Mesenchymal stem cell (in vitro differentiated cells and primary cell): ENCODE results near the gene PROSER2.

Experiments used
- DNase-seq: peaks from one replicate; pipeline ENCODE4 v3.0.0-alpha.2; 2013
- H2AFZ ChIP-seq: one replicate; pipeline ENCODE4 v1.6.1; 2013; ENCODE audit warnings: low read depth, mild to moderate bottlenecking, control low read depth, inconsistent platforms, low read length, moderate library complexity
- H2AK5ac ChIP-seq: 2 replicates; pipeline ENCODE4 v1.6.1; 2013; ENCODE audit warnings: low read length, moderate library complexity, mild to moderate bottlenecking, inconsistent platforms; ENCODE audit not compliant: severe bottlenecking
- H2BK120ac ChIP-seq: one replicate; pipeline ENCODE4 v1.6.1; 2013; ENCODE audit warnings: low read depth, mild to moderate bottlenecking, inconsistent platforms, low read length, moderate library complexity
- H2BK12ac ChIP-seq, 2 experiments: one replicate each; pipeline ENCODE4 v1.6.1; 2013; ENCODE audit warnings: inconsistent platforms in 2 of 2, low read length in 2 of 2, mild to moderate bottlenecking in 2 of 2, moderate library complexity in 2 of 2, control low read depth in 1 of 2
- H2BK15ac ChIP-seq: one replicate; pipeline ENCODE4 v1.6.1; 2013; ENCODE audit warnings: mild to moderate bottlenecking, low read depth, inconsistent platforms; ENCODE audit not compliant: poor library complexity, severe bottlenecking
- H2BK5ac ChIP-seq: 2 replicates; pipeline ENCODE4 v1.6.1; 2013; ENCODE audit warnings: low read depth, mild to moderate bottlenecking, low read length, control low read depth, inconsistent platforms; ENCODE audit not compliant: poor library complexity, severe bottlenecking
- H3K14ac ChIP-seq, 2 experiments: one replicate each; pipeline ENCODE4 v1.6.1; 2013; ENCODE audit warnings: inconsistent platforms in 2 of 2, low read length in 2 of 2, control low read depth in 1 of 2, mild to moderate bottlenecking in 1 of 2, moderate library complexity in 1 of 2
- H3K18ac ChIP-seq, 2 experiments: one replicate each; pipeline ENCODE4 v1.6.1; 2013; ENCODE audit warnings: inconsistent platforms in 2 of 2, low read length in 2 of 2, control low read depth in 1 of 2, low read depth in 1 of 2, mild to moderate bottlenecking in 1 of 2
- H3K23ac ChIP-seq, 2 experiments: one replicate each; pipeline ENCODE4 v1.6.1; 2013; ENCODE audit warnings: inconsistent platforms in 2 of 2, low read length in 2 of 2, mild to moderate bottlenecking in 2 of 2, moderate library complexity in 2 of 2, control low read depth in 1 of 2
- H3K27ac ChIP-seq: 2 replicates; pipeline ENCODE4 v1.5.1; 2013; ENCODE audit warnings: mild to moderate bottlenecking, moderate library complexity, low read length, control low read depth, inconsistent platforms; ENCODE audit not compliant: poor library complexity, severe bottlenecking
- H3K27me3 ChIP-seq, 2 experiments: 2 replicates each; pipeline versions ENCODE4 v1.6.1 to v1.7.0; 2013; ENCODE audit warnings: low read length in 2 of 2, mild to moderate bottlenecking in 2 of 2, moderate library complexity in 2 of 2, control low read depth in 1 of 2, inconsistent platforms in 1 of 2; ENCODE audit not compliant: control insufficient read depth in 1 of 2, insufficient read depth in 1 of 2
- H3K36me3 ChIP-seq, 2 experiments: 2 replicates each; pipeline versions ENCODE4 v1.6.1 to v1.7.0; 2013; ENCODE audit warnings: low read length in 2 of 2, control low read depth in 1 of 2, inconsistent platforms in 1 of 2, low read depth in 1 of 2, mild to moderate bottlenecking in 1 of 2; ENCODE audit not compliant: insufficient read depth in 2 of 2, control insufficient read depth in 1 of 2
- H3K4ac ChIP-seq, 2 experiments: one replicate each; pipeline ENCODE4 v1.6.1; 2013; ENCODE audit warnings: inconsistent platforms in 2 of 2, low read length in 2 of 2, mild to moderate bottlenecking in 2 of 2, moderate library complexity in 2 of 2, control low read depth in 1 of 2, low read depth in 1 of 2
- H3K4me1 ChIP-seq: 2 replicates; pipeline ENCODE4 v1.6.1; 2013; ENCODE audit warnings: low read depth, low read length, control low read depth; ENCODE audit not compliant: control insufficient read depth, insufficient read depth
- H3K4me2 ChIP-seq: 2 replicates; pipeline ENCODE4 v1.6.1; 2013; ENCODE audit warnings: low read length, mild to moderate bottlenecking, inconsistent platforms; ENCODE audit not compliant: poor library complexity, severe bottlenecking
- H3K4me3 ChIP-seq, 2 experiments: 2 replicates each; pipeline versions ENCODE4 v1.5.1 to v1.7.0; 2013; ENCODE audit warnings: low read length in 2 of 2, mild to moderate bottlenecking in 2 of 2, control low read depth in 1 of 2, low read depth in 1 of 2; ENCODE audit not compliant: insufficient read depth in 1 of 2
- H3K79me1 ChIP-seq: replicated peaks from 2 replicates; pipeline ENCODE4 v1.6.1; 2013; ENCODE audit warnings: mild to moderate bottlenecking, control low read depth, low read length, inconsistent platforms; ENCODE audit not compliant: poor library complexity, severe bottlenecking
- H3K9ac ChIP-seq: 2 replicates; pipeline ENCODE4 v1.7.0; 2013; ENCODE audit warnings: mild to moderate bottlenecking, low read length, moderate library complexity
- H3K9me3 ChIP-seq: 2 replicates; pipeline ENCODE4 v1.7.0; 2013; ENCODE audit warnings: mild to moderate bottlenecking, low read length; ENCODE audit not compliant: control insufficient read depth
- H4K8ac ChIP-seq: one replicate; pipeline ENCODE4 v1.6.1; 2013; ENCODE audit warnings: inconsistent platforms, mild to moderate bottlenecking, low read length, moderate library complexity
- H4K91ac ChIP-seq: one replicate; pipeline ENCODE4 v1.6.1; 2013; ENCODE audit warnings: mild to moderate bottlenecking, low read length, inconsistent platforms
- WGBS: methylation state at CpG from one replicate; pipeline ENCODE4 v1.1.7; 2013; ENCODE audit warnings: mixed read lengths; 5-methylcytosine and 5-hydroxymethylcytosine counted together

The PROSER2 gene

GRCh38 chr10:11781114-11781513 is 42.0 kb upstream of the PROSER2 start:
- Histone ChIP-seq H3K4me1 (no peaks in the 10 kb centered on the region), H4K91ac (no peak overlapping the region), H3K18ac (no peak overlapping the region), H3K14ac (no peak overlapping the region), H3K36me3 (no peaks in the 10 kb centered on the region), H2BK15ac (no peak overlapping the region), H2BK5ac (no peak overlapping the region), H2BK12ac (no peak overlapping the region), H3K27ac (no peak overlapping the region), H3K9me3 (no peaks in the 10 kb centered on the region), H2BK120ac (no peak overlapping the region), H2AK5ac (no peak overlapping the region), H2AFZ (no peak overlapping the region), H3K4me2 (no peak overlapping the region), H4K8ac (no peak overlapping the region), H3K27me3 (peaks cover 0 to 17% of the 10 kb centered on the region in 2 experiments), H3K79me1 (no peaks in the 10 kb centered on the region), H3K23ac (no peak overlapping the region), H3K4me3 (no peak overlapping the region), H3K4ac (no peak overlapping the region), H3K9ac (no peak overlapping the region)
- DNase-seq: no peak
- WGBS: 96% methylated on average over 5 of the region's 6 CpGs

- no peak overlapping the region for H2AFZ ChIP-seq
Measured at GRCh38 chr10:11782793-11783557, 40.2 kb upstream of the PROSER2 start.

GRCh38 chr10:11783558-11783865 is 39.6 kb upstream of the PROSER2 start:
- no peak overlapping the region for H3K18ac ChIP-seq
- no peak overlapping the region for H2AK5ac ChIP-seq
- no peak overlapping the region for H3K4me3 ChIP-seq
- H2BK5ac ChIP-seq: peak overlapping the region; percentile 12
- no peaks in the 10 kb centered on the region for H3K9me3 ChIP-seq
- H2BK12ac ChIP-seq: no peak overlapping the region
- H3K27ac ChIP-seq: no peak overlapping the region
- no peak overlapping the region for H3K4ac ChIP-seq
- 79% methylated on average over 7 of the region's 7 CpGs for WGBS
- H2BK15ac ChIP-seq: no peak overlapping the region
- H3K36me3 ChIP-seq: no peaks in the 10 kb centered on the region
- H3K14ac ChIP-seq: no peak overlapping the region
- no peak overlapping the region for H4K91ac ChIP-seq
- no peak overlapping the region for H3K23ac ChIP-seq
- no peak for DNase-seq
- no peaks in the 10 kb centered on the region for H3K79me1 ChIP-seq
- no peak overlapping the region for H4K8ac ChIP-seq
- H3K9ac ChIP-seq: no peak overlapping the region
- H3K4me1 ChIP-seq: no peaks in the 10 kb centered on the region
- H2AFZ ChIP-seq: no peak overlapping the region
- H2BK120ac ChIP-seq: no peak overlapping the region
- H3K27me3 ChIP-seq: peaks cover 0 to 37% of the 10 kb centered on the region in 2 experiments
- H3K4me2 ChIP-seq: no peak overlapping the region

More at GRCh38 chr10:11782793-11783557, 40.2 kb upstream of the PROSER2 start:
- Histone ChIP-seq H3K14ac (no peak overlapping the region), H2BK5ac (peak overlapping the region; percentile 12), H4K91ac (no peak overlapping the region), H3K9ac (no peak overlapping the region), H3K4ac (no peak overlapping the region), H3K36me3 (no peaks in the 10 kb centered on the region), H3K27ac (no peak overlapping the region), H3K4me2 (no peak overlapping the region), H3K18ac (no peak overlapping the region), H3K4me3 (no peak overlapping the region), H3K79me1 (no peaks in the 10 kb centered on the region), H2BK120ac (no peak overlapping the region), H2BK15ac (no peak overlapping the region), H4K8ac (no peak overlapping the region), H3K23ac (no peak overlapping the region), H2BK12ac (no peak overlapping the region), H3K27me3 (peaks cover 0 to 31% of the 10 kb centered on the region in 2 experiments), H2AK5ac (no peak overlapping the region), H3K9me3 (no peaks in the 10 kb centered on the region), H3K4me1 (no peaks in the 10 kb centered on the region)
- 80% methylated on average over 17 of the region's 18 CpGs for WGBS
- DNase-seq: peak; percentile 73

- Histone ChIP-seq H3K27me3 (peaks cover 0 to 59% of the 10 kb centered on the region in 2 experiments), H3K9me3 (no peaks in the 10 kb centered on the region), H3K23ac (no peak overlapping the region), H3K4ac (no peak overlapping the region), H3K4me1 (no peaks in the 10 kb centered on the region), H3K4me2 (no peak overlapping the region), H2BK120ac (no peak overlapping the region), H2BK5ac (no peak overlapping the region), H2BK12ac (no peak overlapping the region), H2AK5ac (no peak overlapping the region), H3K27ac (no peak overlapping the region), H3K36me3 (no peaks in the 10 kb centered on the region), H2AFZ (no peak overlapping the region), H4K91ac (no peak overlapping the region), H4K8ac (no peak overlapping the region), H3K14ac (no peak overlapping the region), H3K9ac (no peak overlapping the region), H3K79me1 (no peaks in the 10 kb centered on the region), H3K18ac (no peak overlapping the region), H3K4me3 (no peak overlapping the region), H2BK15ac (no peak overlapping the region)
- WGBS: 88% methylated on average over 9 of the region's 9 CpGs
- no peak for DNase-seq
Measured at GRCh38 chr10:11787374-11787773, 35.8 kb upstream of the PROSER2 start.
